Activated effector memory CD4-positive, alpha-beta T cell treated with anti-CD3 and anti-CD28 coated beads, Interleukin-2, amount 50 U/mL, for 16 hours (primary cell): ENCODE results near the gene MSL1.
"Not testable (repeated sequence)": the region's sequence is repeated elsewhere in the genome, so short reads cannot be mapped to it uniquely, and the experiment has no call there.

Experiments
- DNase-seq: peaks from one replicate; pipeline ENCODE4 v3.0.0-alpha.2; 2020

Gene MSL1

DNA sequence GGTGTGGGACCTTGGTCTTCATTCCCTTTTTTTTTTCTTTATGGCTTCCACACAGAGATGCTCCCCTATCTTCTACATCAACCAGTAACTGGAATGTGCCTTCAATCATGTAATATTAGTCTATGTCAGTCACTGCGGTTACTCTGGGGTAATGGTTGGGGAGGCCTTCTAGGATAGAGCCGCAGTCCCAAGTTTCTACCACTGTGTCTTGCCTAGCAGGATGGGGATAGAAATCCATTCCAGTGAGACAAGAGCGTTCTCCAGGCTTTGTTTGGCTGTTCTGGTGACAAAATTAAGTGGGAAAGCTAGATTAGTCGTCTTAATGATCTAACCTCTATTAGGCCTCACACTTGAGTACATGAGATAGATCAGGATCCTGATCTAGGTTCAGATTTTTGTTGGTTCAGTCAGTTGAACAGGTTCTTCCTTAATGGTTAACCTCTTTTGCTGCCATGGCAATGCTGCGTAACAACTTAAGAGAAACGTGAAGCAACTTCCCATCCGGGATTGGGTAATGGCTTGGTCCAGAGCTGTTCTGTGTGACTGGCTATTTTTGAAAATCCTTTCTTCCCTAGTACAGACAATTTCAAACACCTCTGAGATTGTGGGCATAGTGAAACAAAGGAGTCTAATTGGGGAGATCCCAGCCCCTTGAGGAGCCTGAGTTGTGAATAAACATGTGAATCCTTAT is 8.7 kb downstream of the MSL1 start:
- no peak for DNase-seq

DNA sequence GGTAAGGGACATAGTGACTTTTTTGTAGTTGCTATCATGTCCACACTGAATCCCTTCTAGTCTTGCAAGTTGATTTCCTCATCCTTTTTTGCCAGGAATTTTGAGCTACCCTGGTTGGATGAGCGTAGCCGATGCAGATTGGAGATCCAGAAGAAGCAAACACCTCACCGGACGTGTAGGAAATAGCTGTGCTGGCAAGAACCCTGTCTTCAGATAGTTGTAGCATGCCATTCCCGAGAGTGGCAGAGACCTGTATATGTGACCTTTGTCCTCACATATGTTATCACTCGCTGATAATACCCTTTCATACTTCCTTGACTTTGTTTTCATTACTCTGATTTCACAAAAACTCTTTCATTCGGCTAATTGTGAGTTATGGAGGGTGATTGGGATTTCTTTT is 12.4 kb downstream of the MSL1 start:
- DNase-seq: no peak

DNA sequence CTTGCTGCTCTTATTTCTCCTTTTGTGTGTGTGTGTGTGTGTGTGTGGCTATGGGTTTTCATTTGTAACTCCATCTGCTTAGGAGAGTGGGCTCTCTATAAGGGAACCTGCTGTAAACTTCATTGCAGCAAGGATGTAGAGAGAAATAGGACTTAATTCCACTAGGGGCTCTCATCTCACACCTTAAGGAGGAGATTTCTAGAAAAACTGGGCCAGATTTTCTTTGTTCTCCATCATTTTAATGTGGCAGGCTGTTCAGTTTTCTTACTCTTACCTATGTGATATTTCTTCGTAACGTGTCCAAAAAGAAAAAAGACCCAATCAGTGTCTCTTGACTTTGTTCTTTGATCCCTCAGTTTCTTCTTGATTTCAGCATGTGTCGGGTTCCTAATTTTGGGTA is 14.0 kb downstream of the MSL1 start:
- DNase-seq: no peak

DNA sequence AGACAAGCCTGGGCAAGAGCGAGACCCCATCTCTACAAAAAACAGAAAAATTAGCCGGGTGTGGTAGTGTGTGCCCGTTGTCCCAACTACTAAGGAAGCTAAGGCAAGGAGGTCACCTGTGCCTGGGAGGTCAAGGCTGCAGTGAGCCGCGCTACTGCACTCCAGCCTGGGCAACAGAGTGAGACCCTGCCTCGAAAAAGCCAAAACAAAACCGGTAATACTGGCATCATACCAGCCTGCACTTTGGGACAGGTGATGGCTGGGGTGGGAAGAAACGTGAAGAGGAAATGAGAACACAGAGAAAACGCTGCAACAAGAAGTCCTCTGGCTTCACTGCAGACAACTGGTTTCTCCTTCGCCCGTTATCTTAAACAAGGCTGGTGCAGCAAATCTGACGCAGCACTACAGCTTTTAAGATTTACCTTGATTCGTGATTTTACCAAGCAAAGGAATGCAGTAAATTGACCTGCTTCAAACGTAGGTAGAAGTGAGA is 17.8 kb downstream of the MSL1 start:
- DNase-seq: no peak

DNA sequence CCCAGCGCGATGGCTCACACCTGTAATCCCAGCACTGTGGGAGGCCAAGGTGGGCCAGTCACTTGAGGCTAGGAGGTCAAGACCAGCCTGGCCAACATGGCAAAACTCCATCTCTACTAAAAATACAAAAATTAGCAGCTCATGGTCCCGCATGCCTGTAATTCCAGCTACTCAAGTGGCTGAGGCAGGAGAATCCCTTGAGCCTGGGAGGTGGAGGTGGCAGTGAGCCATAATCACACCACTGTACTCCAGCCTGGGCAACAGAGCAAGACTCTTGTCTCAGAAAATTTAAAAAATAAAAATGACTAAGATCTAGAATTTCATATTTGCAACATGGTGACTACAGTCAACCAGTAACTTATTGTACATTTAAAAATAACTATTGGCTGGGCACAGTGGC is 21.4 kb downstream of the MSL1 start:
- DNase-seq: not testable (repeated sequence)

DNA sequence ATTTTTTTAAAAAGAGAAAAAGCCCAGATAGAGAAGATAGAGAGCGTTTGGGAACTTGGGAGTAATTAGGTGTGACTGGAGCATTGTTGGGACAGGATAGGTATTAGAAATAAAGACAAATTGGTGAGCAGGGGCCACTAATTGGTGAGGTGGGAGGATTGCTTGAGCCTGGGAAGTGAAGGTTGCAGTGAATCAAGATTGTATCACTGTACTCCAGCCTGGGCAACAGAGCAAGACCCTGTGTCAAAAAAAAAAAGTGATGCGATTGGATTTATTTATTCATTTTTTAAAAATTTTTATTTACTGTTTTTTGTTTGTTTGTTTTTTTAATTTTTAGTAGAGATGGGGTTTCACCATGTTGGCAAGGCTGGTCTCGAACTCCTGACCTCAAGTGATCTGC is 23.7 kb downstream of the MSL1 start:
- no peak for DNase-seq

DNA sequence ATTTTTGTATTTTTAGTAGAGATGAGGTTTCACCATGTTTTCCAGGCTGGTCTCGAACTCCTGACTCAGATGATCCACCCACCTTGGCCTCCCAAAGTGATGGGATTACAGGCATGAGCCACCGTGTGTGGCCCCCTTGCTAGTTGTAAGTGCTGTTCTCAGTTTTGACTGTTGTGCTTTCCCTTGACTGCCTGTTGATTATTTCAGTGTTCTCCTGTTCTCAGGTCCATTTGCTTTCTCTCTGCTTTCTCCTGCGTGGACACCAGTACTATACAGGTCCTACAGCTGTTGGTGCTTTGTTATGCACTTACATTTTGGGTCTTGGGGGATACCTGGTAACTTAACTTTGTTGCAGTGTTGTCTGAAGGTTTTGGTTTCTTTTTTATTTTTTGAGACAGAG is 26.8 kb downstream of the MSL1 start:
- DNase-seq: no peak

DNA sequence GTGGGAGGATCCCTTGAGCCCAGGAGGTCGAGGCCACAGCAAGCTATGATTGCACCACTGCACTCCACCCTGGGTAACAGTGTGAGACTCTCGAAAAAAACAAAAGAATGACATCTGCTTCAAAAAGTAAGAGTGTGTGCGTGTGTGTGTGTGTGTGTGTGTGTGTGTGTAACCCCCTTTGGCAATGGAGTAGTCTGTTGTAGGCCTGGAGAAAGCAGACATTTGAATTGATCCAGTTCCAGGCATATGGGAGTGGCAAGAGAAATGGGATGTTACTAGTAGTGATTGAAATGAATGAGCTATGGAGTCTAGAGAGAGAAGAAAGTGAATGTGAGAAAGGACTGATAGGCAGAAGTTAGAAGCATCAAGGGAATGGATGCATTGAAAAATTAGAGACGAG is 28.5 kb downstream of the MSL1 start:
- no peak for DNase-seq

DNA sequence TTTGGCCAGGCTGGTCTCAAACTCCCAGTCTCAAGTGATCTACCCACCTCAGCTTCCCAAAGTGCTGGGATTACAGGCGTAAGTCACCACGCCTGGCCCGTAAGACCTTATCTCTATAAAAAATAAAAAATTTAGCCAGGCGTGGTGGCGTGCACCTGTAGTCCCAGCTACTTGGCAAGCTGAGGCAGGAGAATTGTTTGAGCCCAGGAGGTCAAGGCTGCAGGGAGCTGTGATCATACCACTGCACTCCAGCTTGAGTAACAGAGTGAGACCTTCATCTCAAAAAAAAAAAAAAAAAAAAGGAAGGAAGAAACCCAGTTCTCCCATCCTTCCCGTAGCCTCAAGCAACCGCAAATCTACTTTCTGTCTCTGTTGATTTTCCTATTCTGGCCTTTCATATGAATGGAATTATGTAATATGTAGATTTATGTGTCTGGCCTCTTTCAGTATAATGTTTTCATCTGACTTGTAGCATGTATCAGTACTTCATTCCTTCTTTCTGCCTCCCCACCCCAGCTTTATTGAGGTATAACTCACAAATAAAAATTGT is 29.7 kb downstream of the MSL1 start:
- no peak for DNase-seq

DNA sequence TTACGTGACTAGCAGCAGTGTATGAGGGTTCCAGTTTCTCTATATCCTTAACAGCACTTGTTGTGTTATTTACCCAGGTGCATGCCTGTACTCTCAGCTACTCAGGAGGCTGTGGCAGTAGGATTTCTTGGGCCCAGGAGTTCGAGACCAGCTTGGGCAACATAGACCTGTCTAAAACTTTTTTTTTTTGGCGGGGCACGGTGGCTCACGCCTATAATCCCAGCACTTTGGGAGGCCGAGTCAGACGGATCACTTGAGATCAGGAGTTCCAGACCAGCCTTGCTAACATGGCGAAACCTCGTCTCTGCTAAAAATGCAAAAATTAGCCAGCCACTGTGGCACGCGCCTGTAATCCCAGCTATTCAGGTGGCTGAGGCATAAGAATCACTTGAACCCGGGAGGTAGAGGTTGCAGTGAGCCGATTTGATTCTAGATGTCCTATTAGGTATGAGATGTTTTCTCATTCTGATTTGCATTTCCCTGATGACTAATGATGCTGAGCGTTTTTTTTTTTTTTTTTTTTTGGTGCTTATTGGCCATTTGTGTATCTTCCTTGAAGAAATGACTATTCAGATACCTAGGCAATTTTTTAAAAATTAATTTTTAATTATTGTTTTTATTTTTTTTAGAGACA is 31.9 kb downstream of the MSL1 start:
- no peak for DNase-seq

DNA sequence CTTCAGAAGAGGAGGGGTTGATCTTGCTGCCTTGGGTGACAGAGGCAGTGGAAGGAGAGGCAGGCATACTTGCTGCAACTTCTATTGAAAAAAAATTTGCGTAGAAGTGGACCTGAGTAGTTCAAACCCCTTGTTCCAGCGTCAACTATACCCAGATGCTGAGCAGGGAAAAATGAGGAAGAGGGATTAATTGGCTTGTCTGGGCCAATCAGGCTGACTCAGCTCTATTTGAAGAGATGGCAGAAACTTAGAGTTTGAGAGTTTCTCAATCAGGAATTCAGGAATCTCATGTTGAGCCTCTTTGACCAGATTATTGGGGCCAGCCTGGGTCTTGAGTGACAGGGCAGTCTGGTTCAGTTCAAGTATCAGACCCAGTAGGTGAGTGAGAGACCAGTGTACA is 36.2 kb downstream of the MSL1 start:
- DNase-seq: no peak

DNA sequence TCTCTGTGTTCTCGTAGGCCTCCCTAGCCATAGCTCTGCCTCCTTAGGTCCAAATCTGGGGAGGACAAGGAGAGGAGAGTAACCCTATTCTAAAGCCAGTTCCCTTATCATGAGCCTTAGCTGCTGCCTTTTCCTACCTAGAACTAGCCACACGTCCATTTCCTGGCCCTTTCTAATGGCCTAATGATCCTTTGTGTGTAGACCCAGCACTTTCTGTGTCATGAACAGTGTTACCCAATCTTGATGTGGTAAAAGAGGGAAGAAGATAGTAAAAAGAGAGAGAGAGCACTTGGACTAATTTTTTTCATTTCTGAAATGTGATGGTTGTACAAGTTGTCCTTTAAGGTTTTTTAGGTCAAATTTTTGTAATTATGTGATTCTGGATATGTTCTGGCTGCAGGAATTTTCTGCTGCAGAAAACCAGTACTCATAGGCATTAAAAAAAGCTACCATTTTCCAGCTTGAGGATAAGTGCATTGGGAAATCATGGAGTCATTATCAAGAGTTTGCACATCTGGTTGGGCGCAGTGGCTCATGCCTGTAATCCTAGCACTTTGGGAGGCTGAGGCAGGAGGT is 36.8 kb downstream of the MSL1 start:
- DNase-seq: no peak

DNA sequence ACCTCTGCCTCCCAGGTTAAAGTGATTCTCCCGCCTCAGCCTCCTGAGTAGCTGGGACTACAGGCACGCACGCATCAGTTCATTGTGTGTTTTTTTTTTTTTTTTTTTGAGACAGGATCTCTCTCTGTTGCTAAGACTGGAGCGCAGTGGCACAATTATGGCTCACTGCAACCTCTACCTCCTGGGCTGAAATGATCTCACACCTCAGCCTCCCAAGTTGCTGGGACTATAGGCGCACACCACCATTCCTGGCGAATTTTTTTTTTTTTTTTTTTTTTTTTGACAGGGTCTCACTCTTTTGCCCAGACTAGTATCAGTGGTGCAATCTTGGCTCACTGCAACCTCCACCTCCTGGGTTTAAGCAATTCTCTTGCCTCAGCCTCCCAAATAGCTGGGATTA is 37.7 kb downstream of the MSL1 start:
- no peak for DNase-seq

DNA sequence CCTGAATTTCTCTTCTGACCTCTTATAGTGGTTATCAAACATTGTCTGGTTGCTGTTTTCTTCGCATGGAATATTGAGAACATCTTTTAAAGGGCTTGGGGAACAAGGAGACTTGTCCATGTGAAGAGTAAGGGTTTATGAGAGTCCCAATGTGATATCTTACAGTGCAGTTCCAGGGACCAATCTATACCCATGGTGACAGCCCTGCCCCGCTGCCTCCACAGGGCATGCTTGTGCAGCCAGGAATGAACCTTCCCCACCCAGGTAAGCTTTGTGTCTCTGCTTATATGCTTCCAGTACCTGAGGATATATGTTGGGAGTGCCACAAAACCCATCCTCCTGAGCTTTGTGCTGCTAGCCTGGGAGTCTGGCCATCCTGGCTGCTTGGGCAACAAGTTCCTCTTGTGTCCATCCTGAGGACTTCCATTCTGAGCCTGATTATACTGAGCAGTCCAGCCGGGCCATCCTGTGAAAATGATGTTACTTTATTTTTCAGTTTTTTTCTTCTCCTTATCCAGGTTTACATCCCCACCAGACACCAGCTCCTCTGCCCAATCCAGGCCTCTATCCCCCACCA is 46.0 kb downstream of the MSL1 start:
- no peak for DNase-seq

DNA sequence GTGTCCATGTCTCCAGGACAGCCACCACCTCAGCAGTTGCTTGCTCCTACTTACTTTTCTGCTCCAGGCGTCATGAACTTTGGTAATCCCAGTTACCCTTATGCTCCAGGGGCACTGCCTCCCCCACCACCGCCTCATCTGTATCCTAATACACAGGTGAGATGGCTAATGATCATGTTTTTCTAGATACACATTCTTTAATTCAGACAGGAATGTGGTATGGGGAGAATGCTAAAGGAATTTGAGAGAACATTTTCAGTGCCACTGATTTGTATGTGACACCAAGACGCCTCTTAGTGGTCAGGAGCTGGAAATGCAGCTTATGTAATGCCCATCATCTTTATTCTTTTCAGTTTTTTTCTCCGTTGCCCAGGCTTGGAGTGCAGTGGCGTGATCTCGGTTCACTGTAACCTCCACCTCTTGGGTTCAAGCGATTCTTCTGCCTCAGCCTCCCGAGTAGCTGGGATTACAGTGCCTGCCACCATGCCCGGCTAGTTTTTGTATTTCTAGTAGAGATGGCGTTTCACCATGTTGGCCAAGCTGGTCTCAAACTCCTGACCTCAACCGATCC is 46.6 kb downstream of the MSL1 start:
- DNase-seq: peak; percentile 68

DNA sequence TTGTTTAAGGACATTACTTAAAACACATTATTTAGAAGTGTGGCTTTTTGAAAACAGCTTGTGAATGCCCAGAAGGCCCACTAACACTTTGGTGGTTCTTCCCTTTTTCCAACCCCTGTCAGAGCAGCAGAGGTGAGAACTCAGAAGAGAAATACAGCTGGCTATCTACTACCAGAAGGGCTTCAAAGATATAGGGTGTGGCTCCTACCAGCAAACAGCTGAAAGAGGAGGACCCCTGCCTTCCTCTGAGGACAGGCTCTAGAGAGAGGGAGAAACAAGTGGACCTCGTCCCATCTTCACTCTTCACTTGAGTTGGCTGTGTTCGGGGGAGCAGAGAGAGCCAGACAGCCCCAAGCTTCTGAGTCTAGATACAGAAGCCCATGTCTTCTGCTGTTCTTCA is 48.6 kb downstream of the MSL1 start:
- no peak for DNase-seq

DNA sequence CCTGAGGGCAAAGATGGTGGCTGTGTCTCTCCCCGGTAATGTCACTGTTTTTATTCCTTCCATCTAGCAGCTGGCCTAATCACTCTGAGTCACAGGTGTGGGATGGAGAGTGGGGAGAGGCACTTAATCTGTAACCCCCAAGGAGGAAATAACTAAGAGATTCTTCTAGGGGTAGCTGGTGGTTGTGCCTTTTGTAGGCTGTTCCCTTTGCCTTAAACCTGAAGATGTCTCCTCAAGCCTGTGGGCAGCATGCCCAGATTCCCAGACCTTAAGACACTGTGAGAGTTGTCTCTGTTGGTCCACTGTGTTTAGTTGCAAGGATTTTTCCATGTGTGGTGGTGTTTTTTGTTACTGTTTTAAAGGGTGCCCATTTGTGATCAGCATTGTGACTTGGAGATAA is 50.0 kb downstream of the MSL1 start:
- DNase-seq: no peak

DNA sequence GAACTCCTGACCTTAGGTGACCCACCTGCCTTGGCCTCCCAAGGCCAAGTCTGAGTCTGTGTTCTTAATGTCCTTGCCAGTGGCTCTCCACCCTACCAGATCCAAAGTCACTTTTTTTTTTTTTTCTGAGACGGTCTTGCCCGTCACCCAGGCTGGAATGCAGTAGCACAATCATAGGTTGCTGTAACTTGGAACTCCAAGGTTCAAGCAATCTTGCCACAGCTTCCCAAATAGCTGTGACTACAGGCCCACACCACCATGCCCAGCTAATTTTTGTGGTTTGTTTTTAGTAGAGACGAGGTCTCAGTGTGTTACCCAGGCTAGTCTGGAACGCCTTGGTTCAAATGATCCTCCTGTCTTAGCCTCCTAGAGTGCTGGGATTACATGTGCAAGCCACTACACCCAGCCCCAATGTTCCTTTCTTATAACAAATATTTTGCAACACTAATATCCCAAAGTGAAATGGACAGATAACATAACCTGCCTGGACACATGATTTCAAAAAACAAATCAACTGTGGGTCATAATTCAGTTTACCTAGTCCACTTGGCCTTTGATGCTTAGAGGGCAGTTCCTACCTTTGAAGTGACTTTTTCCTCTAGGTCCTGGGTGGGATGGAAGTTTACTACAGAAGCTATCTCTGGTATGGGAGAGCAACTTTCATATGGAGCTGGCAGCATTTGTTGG is 51.5 kb downstream of the MSL1 start:
- DNase-seq: no peak

DNA sequence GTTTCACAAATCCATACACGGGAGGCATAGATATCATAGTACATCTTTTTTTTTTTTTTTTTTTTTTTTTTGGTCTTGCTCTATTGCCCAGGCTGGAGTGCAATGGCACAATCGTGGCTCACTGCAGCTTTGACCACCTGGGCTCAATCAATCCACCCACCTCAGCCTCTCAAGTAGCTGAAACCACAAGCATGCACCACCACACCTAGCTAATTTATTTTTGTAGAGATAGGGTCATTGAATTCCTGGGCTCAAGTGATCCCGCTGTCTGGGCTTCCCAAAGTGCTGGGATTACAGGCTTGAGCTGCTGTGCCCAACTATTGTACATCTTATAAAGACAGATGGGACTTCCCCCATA is 52.0 kb downstream of the MSL1 start:
- no peak for DNase-seq

DNA sequence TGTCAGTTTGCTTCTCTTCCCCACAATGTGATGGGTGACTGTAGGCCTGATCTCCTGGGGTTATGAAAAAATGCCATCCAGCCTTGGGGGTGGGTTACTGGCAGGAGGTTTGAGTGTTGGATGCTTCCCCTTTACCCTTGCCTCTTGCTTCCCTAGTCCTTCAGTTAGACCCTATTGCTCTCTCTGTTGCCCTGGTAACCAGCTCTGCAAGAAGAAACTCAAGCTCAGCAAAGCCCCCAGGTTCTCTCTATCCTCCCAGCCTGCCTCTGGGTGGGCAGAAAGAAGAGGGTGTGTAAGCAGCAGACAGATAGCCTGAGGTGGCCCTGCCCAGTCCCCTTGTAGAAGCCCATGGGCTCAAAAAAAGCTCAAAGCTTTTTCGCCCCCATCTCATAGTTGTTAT is 52.7 kb downstream of the MSL1 start:
- no peak for DNase-seq

DNA sequence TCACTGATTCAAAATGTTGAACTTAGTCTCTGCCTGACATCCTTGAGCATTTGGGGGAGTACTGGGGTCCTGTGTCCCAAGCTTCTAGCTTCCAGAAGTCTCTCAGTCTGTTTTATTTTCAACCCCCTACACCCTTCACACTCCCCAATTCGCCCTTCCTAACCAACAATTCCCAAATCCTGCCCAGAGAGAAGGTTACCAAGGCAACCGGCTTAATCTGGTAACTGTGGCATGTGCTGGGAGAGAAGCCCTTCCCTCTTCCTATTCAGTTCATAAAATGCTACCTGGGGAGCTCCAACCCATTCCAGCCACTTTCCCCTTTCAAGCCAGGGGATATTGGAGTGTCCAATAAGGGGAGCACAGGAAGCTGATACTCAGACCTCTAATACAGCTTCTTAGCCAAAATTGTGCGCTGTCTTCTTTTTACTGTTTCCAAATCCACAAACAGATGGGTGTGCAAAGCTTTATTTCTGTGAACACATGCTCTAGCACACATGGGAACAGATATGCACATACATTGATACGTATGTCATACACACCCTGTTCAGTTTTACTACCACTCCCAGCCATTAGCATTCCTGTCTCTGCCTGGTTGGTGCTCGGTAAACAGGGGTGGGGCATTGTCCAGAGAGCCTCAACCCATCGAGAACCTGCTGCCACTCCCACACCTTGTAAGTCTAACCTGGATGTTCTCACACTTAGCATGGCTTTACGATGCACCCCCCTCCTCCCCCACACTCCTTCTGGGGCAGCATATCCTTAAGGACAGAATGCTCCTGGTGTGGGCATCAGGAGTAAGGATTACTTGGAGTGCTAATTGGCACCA is 54.4 kb downstream of the MSL1 start:
- no peak for DNase-seq

DNA sequence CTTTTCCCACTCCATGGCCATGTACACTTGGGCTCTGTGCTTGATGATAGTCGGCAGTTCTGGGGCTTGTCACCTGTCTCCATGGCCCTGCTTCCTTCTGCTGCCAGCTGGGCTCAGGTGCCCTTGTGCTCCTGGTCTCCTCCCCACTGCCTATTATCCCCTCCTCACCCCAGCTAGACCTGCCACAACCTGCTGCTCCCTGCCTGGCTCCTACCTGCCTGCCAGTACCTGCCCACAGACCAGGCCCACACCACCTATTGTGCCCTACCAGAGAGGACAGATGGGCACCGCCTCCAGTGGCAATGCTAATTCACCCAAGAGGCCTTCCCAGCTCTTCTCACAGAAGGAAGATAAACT is 55.0 kb downstream of the MSL1 start:
- no peak for DNase-seq
